DMS114 treated with DMSO at 0.1 percent for 48 hours (cell line): ENCODE results near the gene LSM14A.
A peak's percentile ranks its signal among the peaks of the same experiment; 100 is the strongest.
"Not testable (repeated sequence)": the region's sequence is repeated elsewhere in the genome, so short reads cannot be mapped to it uniquely, and the experiment has no call there.

ENCODE experiments used
- DNase-seq: peaks from one replicate; lab custom pipeline; 2025; ENCODE audit not compliant: unreplicated experiment; lab: John Stamatoyannopoulos, UW

LSM14A gene

GRCh38 chr19:34171877-34172660 is at the start of gene LSM14A:
Gene LSM14A (plus strand): TSS chr19:34172504. CDS start chr19:34172643, 139 bp downstream.
- DNase-seq, result peak; percentile 80

- no peak for DNase-seq
These were observed 47.5 kb upstream of the LSM14A start for GRCh38 chr19:34124828-34125227.

GRCh38 chr19:34126966-34127365 is 45.3 kb upstream of the LSM14A start:
- DNase-seq, result no peak

- DNase-seq, result no peak
These were observed 44.6 kb upstream of the LSM14A start for GRCh38 chr19:34127684-34128189.

GRCh38 chr19:34128558-34129250 is 43.6 kb upstream of the LSM14A start:
- DNase-seq, result no peak

- no peak for DNase-seq
These were observed 41.2 kb upstream of the LSM14A start for GRCh38 chr19:34131100-34131499.

GRCh38 chr19:34132145-34132544 is 40.2 kb upstream of the LSM14A start:
- not testable (repeated sequence) for DNase-seq

- DNase-seq, result not testable (repeated sequence)
These were observed 39.6 kb upstream of the LSM14A start for GRCh38 chr19:34132706-34133105.

- peak; percentile 56 for DNase-seq
These were observed 37.9 kb upstream of the LSM14A start for GRCh38 chr19:34134190-34135053.

GRCh38 chr19:34135054-34135800 is 37.1 kb upstream of the LSM14A start:
- DNase-seq, result no peak

- DNase-seq, result no peak
These were observed 36.3 kb upstream of the LSM14A start for GRCh38 chr19:34135821-34136611.

- no peak for DNase-seq
These were observed 31.3 kb upstream of the LSM14A start for GRCh38 chr19:34141025-34141424.

GRCh38 chr19:34142440-34142839 is 29.9 kb upstream of the LSM14A start:
- no peak for DNase-seq

- peak; percentile 45 for DNase-seq
These were observed 26.5 kb upstream of the LSM14A start for GRCh38 chr19:34145741-34146202.

- no peak for DNase-seq
These were observed 23.6 kb upstream of the LSM14A start for GRCh38 chr19:34148658-34149185.

- no peak for DNase-seq
These were observed 22.4 kb upstream of the LSM14A start for GRCh38 chr19:34149873-34150272.

- DNase-seq, result no peak
These were observed 21.7 kb upstream of the LSM14A start for GRCh38 chr19:34150558-34150957.

- no peak for DNase-seq
These were observed 20.9 kb upstream of the LSM14A start for GRCh38 chr19:34151439-34151838.

- no peak for DNase-seq
These were observed 17.9 kb upstream of the LSM14A start for GRCh38 chr19:34154401-34154800.
